Esophagus (tissue), 2 donors: ENCODE results near the gene FAM210B. TPM values are rescaled to one million over a fixed set of nuclear protein-coding genes. Genes with fewer than 3 reads are reported as not detected.

Experiments used
- H3K27ac ChIP-seq, 2 donors: one replicate each; pipeline ENCODE4 v1.5.1; 2013; ENCODE audit warnings: low read depth in 2 of 2, mild to moderate bottlenecking in 2 of 2, inconsistent platforms in 1 of 2, low read length in 1 of 2, moderate library complexity in 1 of 2
- H3K27me3 ChIP-seq, 2 donors: one replicate each; pipeline ENCODE4 v1.6.1; 2013; ENCODE audit warnings: low read length in 2 of 2, control low read depth in 1 of 2, mild to moderate bottlenecking in 1 of 2; ENCODE audit not compliant: insufficient read depth in 2 of 2, control insufficient read depth in 1 of 2
- H3K36me3 ChIP-seq, 2 donors: one replicate each; pipeline ENCODE4 v1.6.1; 2013; ENCODE audit warnings: low read length in 1 of 2; ENCODE audit not compliant: control insufficient read depth in 2 of 2, insufficient read depth in 2 of 2
- H3K4me1 ChIP-seq, 2 donors: one replicate each; pipeline ENCODE4 v1.6.1; 2013; ENCODE audit warnings: low read length in 1 of 2; ENCODE audit not compliant: control insufficient read depth in 2 of 2, insufficient read depth in 2 of 2
- H3K4me3 ChIP-seq, 2 donors: one replicate each; pipeline ENCODE4 v1.5.1; 2013; ENCODE audit warnings: low read length in 2 of 2, mild to moderate bottlenecking in 2 of 2, low read depth in 1 of 2, moderate library complexity in 1 of 2
- H3K9me3 ChIP-seq, 2 donors: one replicate each; pipeline ENCODE4 v1.6.1; 2013; ENCODE audit warnings: mild to moderate bottlenecking in 2 of 2, low read depth in 1 of 2, low read length in 1 of 2, moderate library complexity in 1 of 2; ENCODE audit not compliant: control insufficient read depth in 2 of 2, insufficient read depth in 1 of 2
- WGBS, 2 donors: extraction: QIAGEN DNeasy Blood & Tissue Kit; methylation state at CpG; one replicate each; pipeline ENCODE4 v1.1.7; 2013; 5-methylcytosine and 5-hydroxymethylcytosine counted together
- polyA plus RNA-seq, 2 donors: library from polyadenylated mRNA; stranded (reverse); fragments of 200-250 nt; gene quantifications; one replicate each; pipeline ENCODE4 v1.2.3, GENCODE V29; 2013
- donor health status: healthy with polysubstance abuse.
- donor health status: Bipolar disorder and iron deficiency.

The FAM210B gene
- polyA plus RNA-seq, 2 donors = 13.9 to 22.6 TPM

GRCh38 chr20:56372850-56373249, 14.1 kb downstream of the FAM210B start:
- Histone ChIP-seq H3K9me3 (no peaks in the 10 kb centered on the region), H3K4me3 (no peak overlapping the region), H3K36me3 (peaks cover 3 to 4% of the 10 kb centered on the region in 2 donors), H3K27ac (no peak overlapping the region), H3K27me3 (no peaks in the 10 kb centered on the region), H3K4me1 (no peaks in the 10 kb centered on the region)
- WGBS, 2 donors = 70 to 71% methylated on average over 1 of the region's 1 CpG

- Histone ChIP-seq H3K9me3 (no peaks in the 10 kb centered on the region), H3K4me1 (no peaks in the 10 kb centered on the region), H3K27me3 (no peaks in the 10 kb centered on the region), H3K4me3 (no peak overlapping the region), H3K27ac (no peak overlapping the region), H3K36me3 (peaks cover 0 to 3% of the 10 kb centered on the region in 2 donors)
- WGBS, 2 donors = 49 to 53% methylated on average over 1 of the region's 1 CpG
These were observed 15.2 kb downstream of the FAM210B start for GRCh38 chr20:56373942-56374341.

GRCh38 chr20:56376331-56376730, 17.6 kb downstream of the FAM210B start:
- H3K4me3 ChIP-seq = no peak overlapping the region
- no peaks in the 10 kb centered on the region for H3K4me1 ChIP-seq
- H3K36me3 ChIP-seq = peaks cover 0 to 3% of the 10 kb centered on the region in 2 donors
- WGBS, 2 donors = 83% methylated on average over 2 of the region's 2 CpGs
- no peaks in the 10 kb centered on the region for H3K9me3 ChIP-seq
- H3K27ac ChIP-seq = no peak overlapping the region
- no peaks in the 10 kb centered on the region for H3K27me3 ChIP-seq

GRCh38 chr20:56378386-56378785, 19.6 kb downstream of the FAM210B start:
- WGBS, 2 donors = 92 to 97% methylated on average over 3 of the region's 3 CpGs
- no peak overlapping the region for H3K27ac ChIP-seq

GRCh38 chr20:56380375-56380774, 21.6 kb downstream of the FAM210B start:
- Histone ChIP-seq H3K4me3 (no peak overlapping the region), H3K36me3 (no peaks in the 10 kb centered on the region)

More at GRCh38 chr20:56378386-56378785, 19.6 kb downstream of the FAM210B start:
- Histone ChIP-seq H3K9me3 (no peaks in the 10 kb centered on the region), H3K4me3 (no peak overlapping the region), H3K4me1 (no peaks in the 10 kb centered on the region), H3K27me3 (no peaks in the 10 kb centered on the region), H3K36me3 (no peaks in the 10 kb centered on the region)

GRCh38 chr20:56381501-56381900, 22.7 kb downstream of the FAM210B start:
- Histone ChIP-seq H3K27ac (no peak overlapping the region), H3K9me3 (no peaks in the 10 kb centered on the region), H3K4me1 (no peaks in the 10 kb centered on the region), H3K27me3 (no peaks in the 10 kb centered on the region), H3K36me3 (peaks cover 0 to 2% of the 10 kb centered on the region in 2 donors), H3K4me3 (no peak overlapping the region)
- 84% methylated on average over 1 of the region's 1 CpG for WGBS, 2 donors

More at GRCh38 chr20:56380375-56380774, 21.6 kb downstream of the FAM210B start:
- H3K9me3 ChIP-seq = no peaks in the 10 kb centered on the region
- H3K27me3 ChIP-seq = no peaks in the 10 kb centered on the region
- no peaks in the 10 kb centered on the region for H3K4me1 ChIP-seq
- WGBS, 2 donors = 53 to 68% methylated on average over 1 of the region's 1 CpG
- no peak overlapping the region for H3K27ac ChIP-seq

- H3K4me1 ChIP-seq = no peaks in the 10 kb centered on the region
- H3K4me3 ChIP-seq = no peak overlapping the region
- H3K27me3 ChIP-seq = no peaks in the 10 kb centered on the region
- no peak overlapping the region for H3K27ac ChIP-seq
- WGBS, 2 donors = 79 to 80% methylated on average over 4 of the region's 4 CpGs
- H3K36me3 ChIP-seq = peaks cover 0 to 2% of the 10 kb centered on the region in 2 donors
- H3K9me3 ChIP-seq = no peaks in the 10 kb centered on the region
These were observed 23.9 kb downstream of the FAM210B start for GRCh38 chr20:56382696-56383095.

GRCh38 chr20:56383334-56383733, 24.6 kb downstream of the FAM210B start:
- WGBS, 2 donors = 90 to 94% methylated on average over 8 of the region's 8 CpGs
- H3K27ac ChIP-seq = no peak overlapping the region
- H3K36me3 ChIP-seq = peaks cover 0 to 2% of the 10 kb centered on the region in 2 donors
- H3K4me3 ChIP-seq = no peak overlapping the region
- no peaks in the 10 kb centered on the region for H3K27me3 ChIP-seq
- H3K9me3 ChIP-seq = no peaks in the 10 kb centered on the region
- H3K4me1 ChIP-seq = no peaks in the 10 kb centered on the region

GRCh38 chr20:56385130-56385529, 26.4 kb downstream of the FAM210B start:
- 95 to 96% methylated on average over 4 of the region's 4 CpGs for WGBS, 2 donors
- no peaks in the 10 kb centered on the region for H3K9me3 ChIP-seq
- no peaks in the 10 kb centered on the region for H3K4me1 ChIP-seq
- H3K36me3 ChIP-seq = peaks cover 0 to 2% of the 10 kb centered on the region in 2 donors
- no peak overlapping the region for H3K4me3 ChIP-seq
- no peak overlapping the region for H3K27ac ChIP-seq
- no peaks in the 10 kb centered on the region for H3K27me3 ChIP-seq

GRCh38 chr20:56386219-56386618, 27.4 kb downstream of the FAM210B start:
- WGBS, 2 donors = 94 to 96% methylated on average over 6 of the region's 6 CpGs
- H3K4me1 ChIP-seq = no peaks in the 10 kb centered on the region
- H3K9me3 ChIP-seq = no peaks in the 10 kb centered on the region
- H3K27me3 ChIP-seq = no peaks in the 10 kb centered on the region
- H3K27ac ChIP-seq = no peak overlapping the region
- no peak overlapping the region for H3K4me3 ChIP-seq
- peaks cover 0 to 2% of the 10 kb centered on the region in 2 donors for H3K36me3 ChIP-seq
